HG03196 (cell line): ENCODE data around the gene FHIP1A.
"Not testable (repeated sequence)": the region's sequence is repeated elsewhere in the genome, so short reads cannot be mapped to it uniquely, and the experiment has no call there.

Experiments used
- ATAC-seq: cut with Tn5 transposase; IDR thresholded peaks from one replicate; pipeline ENCODE4 v1.9.1; 2021; ENCODE audit not compliant: unreplicated experiment

Gene FHIP1A

GRCh38 chr4:151408630-151409469 lies at the start of gene FHIP1A:
Gene FHIP1A (plus strand): TSS chr4:151409176. CDS start chr4:151566260, 157,084 bp downstream.
- ATAC-seq = peak; percentile 83

- ATAC-seq = no peak
Measured at GRCh38 chr4:151359576-151359975, 49.4 kb upstream of the FHIP1A start.

GRCh38 chr4:151361126-151361525 lies 47.9 kb upstream of the FHIP1A start:
- no peak for ATAC-seq

- ATAC-seq = no peak
Measured at GRCh38 chr4:151361966-151362365, 47.0 kb upstream of the FHIP1A start.

GRCh38 chr4:151362404-151363164 lies 46.4 kb upstream of the FHIP1A start:
- ATAC-seq = peak; percentile 87

GRCh38 chr4:151376540-151376939 lies 32.4 kb upstream of the FHIP1A start:
- ATAC-seq = no peak

GRCh38 chr4:151389311-151389710 lies 19.7 kb upstream of the FHIP1A start:
- ATAC-seq = no peak

- not testable (repeated sequence) for ATAC-seq
Measured at GRCh38 chr4:151389799-151390198, 19.2 kb upstream of the FHIP1A start.

- no peak for ATAC-seq
Measured at GRCh38 chr4:151395873-151396272, 13.1 kb upstream of the FHIP1A start.

GRCh38 chr4:151400343-151400742 lies 8.6 kb upstream of the FHIP1A start:
- no peak for ATAC-seq

- no peak for ATAC-seq
Measured at GRCh38 chr4:151401739-151402138, 7.2 kb upstream of the FHIP1A start.

- ATAC-seq = no peak
Measured at GRCh38 chr4:151402145-151402865, 6.7 kb upstream of the FHIP1A start.

- no peak for ATAC-seq
Measured at GRCh38 chr4:151403656-151404055, 5.3 kb upstream of the FHIP1A start.

- ATAC-seq = not testable (repeated sequence)
Measured at GRCh38 chr4:151404802-151405201, 4.2 kb upstream of the FHIP1A start.

GRCh38 chr4:151407018-151407417 lies 2.0 kb upstream of the FHIP1A start:
- ATAC-seq = no peak

GRCh38 chr4:151407466-151408379 lies 1.3 kb upstream of the FHIP1A start:
- peak; percentile 87 for ATAC-seq

GRCh38 chr4:151408380-151408629 lies 671 bp upstream of the FHIP1A start:
- no peak for ATAC-seq

- no peak for ATAC-seq
Measured at GRCh38 chr4:151409470-151410313, 716 bp downstream of the FHIP1A start.

GRCh38 chr4:151415978-151416377 lies 7.0 kb downstream of the FHIP1A start:
- ATAC-seq = no peak

GRCh38 chr4:151417164-151417571 lies 8.2 kb downstream of the FHIP1A start:
- no peak for ATAC-seq
